Smooth muscle cell (in vitro differentiated cells): ENCODE measurements around the gene GAB2. TPM values are rescaled to one million over a fixed set of nuclear protein-coding genes. Genes with fewer than 3 reads are reported as not detected.

Experiments
- DNase-seq: peaks from one replicate; lab custom pipeline; 2025; ENCODE audit not compliant: unreplicated experiment; lab: John Stamatoyannopoulos, UW
- H2AFZ ChIP-seq: fragments of 200-600 bp; sonication (generic); 2 replicates; pipeline ENCODE4 v1.6.0; 2016; ENCODE audit warnings: antibody characterized with exemption, low read depth, mild to moderate bottlenecking
- H3F3A ChIP-seq: fragments of 200-600 bp; sonication (generic); 2 replicates; pipeline ENCODE4 v1.6.0; 2017; ENCODE audit warnings: antibody characterized with exemption, low read depth
- H3K27ac ChIP-seq: fragments of 200-600 bp; sonication (generic); 2 replicates; pipeline ENCODE4 v1.5.1; 2016; ENCODE audit warnings: low read depth, mild to moderate bottlenecking
- H3K27me3 ChIP-seq: fragments of 200-600 bp; sonication (generic); 2 replicates; pipeline ENCODE4 v1.6.1; 2016; ENCODE audit warnings: low read depth, mild to moderate bottlenecking
- H3K36me3 ChIP-seq: fragments of 200-600 bp; sonication (generic); 2 replicates; pipeline ENCODE4 v1.5.1; 2016; ENCODE audit warnings: low read depth
- H3K4me1 ChIP-seq: fragments of 200-600 bp; sonication (generic); 2 replicates; pipeline ENCODE4 v1.5.1; 2016; ENCODE audit warnings: low read depth
- H3K4me2 ChIP-seq: fragments of 200-600 bp; sonication (generic); 2 replicates; pipeline ENCODE4 v1.6.0; 2016; ENCODE audit warnings: mild to moderate bottlenecking
- H3K4me3 ChIP-seq: fragments of 200-600 bp; sonication (generic); 2 replicates; pipeline ENCODE4 v1.5.1; 2016; ENCODE audit warnings: mild to moderate bottlenecking
- H3K79me2 ChIP-seq: fragments of 200-600 bp; sonication (generic); 2 replicates; pipeline ENCODE4 v1.6.0; 2016; ENCODE audit warnings: low read depth, mild to moderate bottlenecking
- H3K9ac ChIP-seq: fragments of 200-600 bp; sonication (generic); 2 replicates; pipeline ENCODE4 v1.6.0; 2016; ENCODE audit warnings: low read depth
- H3K9me3 ChIP-seq: fragments of 200-600 bp; sonication (generic); replicated peaks from 2 replicates; pipeline ENCODE4 v1.5.1; 2016; ENCODE audit warnings: low read depth
- H4K20me1 ChIP-seq: fragments of 200-600 bp; sonication (generic); 2 replicates; pipeline ENCODE4 v1.6.0; 2016; ENCODE audit warnings: low read depth
- WGBS: methylation state at CpG from one replicate; pipeline ENCODE4 v1.1.7; 2016; ENCODE audit warnings: low lambda C conversion rate; 5-methylcytosine and 5-hydroxymethylcytosine counted together
- polyA plus RNA-seq: library from polyadenylated mRNA; unstranded; fragments of >200 nt; fragmentation: Nextera tagmentation; extraction: Ambion mirVana; gene quantifications from 2 replicates; pipeline ENCODE4 v1.2.1, GENCODE V29; 2016
- total RNA-seq: library from RNA; depleted of rRNA; stranded (reverse); fragments of >200 nt; gene quantifications from 2 replicates; pipeline ENCODE4 v1.2.3, GENCODE V29; 2014
- TF ChIP-seq, protein P1 (sequence below): fragments of 200-600 bp; sonication (generic); IDR thresholded peaks from 2 replicates; pipeline ENCODE4 v1.5.1; 2017; ENCODE audit warnings: borderline replicate concordance, mild to moderate bottlenecking, antibody characterized with exemption; ENCODE audit not compliant: insufficient read depth, poor library complexity, severe bottlenecking

Gene GAB2
- total and polyA plus RNA-seq, 2 experiments from 2014 or later = 4.2 to 9.7 TPM

DNA sequence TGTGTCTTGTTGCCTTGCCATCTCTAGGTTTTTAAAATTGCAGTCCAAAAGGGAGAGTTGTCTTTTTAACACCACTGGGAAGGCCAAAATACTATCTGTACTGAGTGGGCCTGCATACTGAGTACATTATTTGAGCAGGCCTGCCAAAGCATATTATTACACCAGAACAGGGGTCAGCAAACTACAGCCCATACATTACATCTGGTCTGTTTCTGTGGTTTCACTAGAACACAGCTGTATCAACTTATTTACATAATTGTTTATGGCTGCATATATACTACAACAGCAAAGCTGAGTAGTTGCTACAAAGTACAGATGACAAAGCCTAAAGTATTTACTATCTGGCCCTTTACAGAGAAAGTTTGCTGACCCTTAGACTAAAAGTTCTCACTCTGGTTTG lies 154.9 kb downstream of the GAB2 start:
- no peaks in the 10 kb centered on the region for H3K36me3 ChIP-seq
- H3F3A ChIP-seq = peaks cover 4% of the 10 kb centered on the region
- H4K20me1 ChIP-seq = no peaks in the 10 kb centered on the region
- no peak overlapping the region for H3K4me3 ChIP-seq
- TF ChIP-seq, protein P1, sequence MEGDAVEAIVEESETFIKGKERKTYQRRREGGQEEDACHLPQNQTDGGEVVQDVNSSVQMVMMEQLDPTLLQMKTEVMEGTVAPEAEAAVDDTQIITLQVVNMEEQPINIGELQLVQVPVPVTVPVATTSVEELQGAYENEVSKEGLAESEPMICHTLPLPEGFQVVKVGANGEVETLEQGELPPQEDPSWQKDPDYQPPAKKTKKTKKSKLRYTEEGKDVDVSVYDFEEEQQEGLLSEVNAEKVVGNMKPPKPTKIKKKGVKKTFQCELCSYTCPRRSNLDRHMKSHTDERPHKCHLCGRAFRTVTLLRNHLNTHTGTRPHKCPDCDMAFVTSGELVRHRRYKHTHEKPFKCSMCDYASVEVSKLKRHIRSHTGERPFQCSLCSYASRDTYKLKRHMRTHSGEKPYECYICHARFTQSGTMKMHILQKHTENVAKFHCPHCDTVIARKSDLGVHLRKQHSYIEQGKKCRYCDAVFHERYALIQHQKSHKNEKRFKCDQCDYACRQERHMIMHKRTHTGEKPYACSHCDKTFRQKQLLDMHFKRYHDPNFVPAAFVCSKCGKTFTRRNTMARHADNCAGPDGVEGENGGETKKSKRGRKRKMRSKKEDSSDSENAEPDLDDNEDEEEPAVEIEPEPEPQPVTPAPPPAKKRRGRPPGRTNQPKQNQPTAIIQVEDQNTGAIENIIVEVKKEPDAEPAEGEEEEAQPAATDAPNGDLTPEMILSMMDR = no peak
- H3K9me3 ChIP-seq = no peaks in the 10 kb centered on the region
- peaks cover 26% of the 10 kb centered on the region for H3K79me2 ChIP-seq
- peak overlapping the region; percentile 14 for H3K4me2 ChIP-seq
- H3K4me1 ChIP-seq = no peaks in the 10 kb centered on the region
- DNase-seq = no peak
- no peaks in the 10 kb centered on the region for H3K27me3 ChIP-seq
- peak overlapping the region; percentile 33 for H3K27ac ChIP-seq
- H2AFZ ChIP-seq = no peak overlapping the region
- H3K9ac ChIP-seq = no peak overlapping the region

DNA sequence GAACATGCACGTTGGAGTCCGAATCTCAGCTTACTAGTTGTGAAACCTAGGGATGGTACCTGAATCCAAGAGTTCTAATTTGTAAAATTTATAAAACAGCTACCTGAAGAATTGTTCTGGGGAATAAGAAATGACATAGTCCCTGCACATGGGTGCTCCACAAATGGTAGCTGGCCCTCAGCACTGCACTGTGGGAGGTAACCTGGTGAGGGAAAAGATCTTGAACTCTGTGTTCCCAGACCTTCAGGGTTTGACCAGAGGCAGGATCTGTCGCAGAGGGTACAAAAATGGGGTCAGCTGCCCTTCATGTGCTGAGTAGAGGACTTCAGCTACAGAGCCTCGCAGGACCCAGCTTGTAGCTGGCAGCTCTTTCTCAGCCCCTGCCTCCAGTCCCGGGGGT lies 155.4 kb downstream of the GAB2 start:
- H3K27me3 ChIP-seq = no peaks in the 10 kb centered on the region
- peak overlapping the region; percentile 33 for H3K27ac ChIP-seq
- H3K4me1 ChIP-seq = no peaks in the 10 kb centered on the region
- no peaks in the 10 kb centered on the region for H4K20me1 ChIP-seq
- no peaks in the 10 kb centered on the region for H3K36me3 ChIP-seq
- no peaks in the 10 kb centered on the region for H3K9me3 ChIP-seq
- no peak overlapping the region for H3K4me3 ChIP-seq
- H3K79me2 ChIP-seq = peaks cover 26% of the 10 kb centered on the region
- H2AFZ ChIP-seq = no peak overlapping the region
- TF ChIP-seq, protein P1 = no peak
- H3F3A ChIP-seq = peaks cover 4% of the 10 kb centered on the region
- H3K4me2 ChIP-seq = peak overlapping the region; percentile 14
- WGBS = 91% methylated on average over 5 of the region's 5 CpGs
- DNase-seq = no peak
- H3K9ac ChIP-seq = no peak overlapping the region

DNA sequence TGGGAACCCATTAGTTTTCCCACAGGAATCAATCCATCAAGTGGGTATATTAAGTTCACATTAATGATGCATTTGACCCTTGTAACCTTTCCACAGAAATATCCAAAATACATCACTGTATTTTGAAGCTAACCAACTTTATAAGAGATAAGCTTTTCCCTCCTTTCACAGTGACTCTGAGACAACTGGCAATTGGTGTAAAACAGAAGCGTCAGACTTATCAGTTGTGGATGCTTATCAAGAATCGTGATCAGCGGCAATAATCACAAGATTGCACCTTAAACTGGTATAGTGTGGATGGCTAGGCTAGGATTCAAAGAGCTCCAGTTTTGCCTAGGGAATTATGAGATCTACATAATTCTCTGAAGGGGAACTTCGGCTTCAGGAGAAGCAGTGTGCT lies 155.8 kb downstream of the GAB2 start:
- no peak overlapping the region for H3K4me2 ChIP-seq
- no peaks in the 10 kb centered on the region for H4K20me1 ChIP-seq
- no peaks in the 10 kb centered on the region for H3K36me3 ChIP-seq
- H3K79me2 ChIP-seq = peaks cover 26% of the 10 kb centered on the region
- peak overlapping the region; percentile 33 for H3K27ac ChIP-seq
- no peak overlapping the region for H3K9ac ChIP-seq
- H2AFZ ChIP-seq = no peak overlapping the region
- no peaks in the 10 kb centered on the region for H3K4me1 ChIP-seq
- TF ChIP-seq, protein P1 = no peak
- no peak for DNase-seq
- no peaks in the 10 kb centered on the region for H3K27me3 ChIP-seq
- H3F3A ChIP-seq = peaks cover 4% of the 10 kb centered on the region
- WGBS = 72% methylated on average over 4 of the region's 4 CpGs
- H3K9me3 ChIP-seq = no peaks in the 10 kb centered on the region
- H3K4me3 ChIP-seq = no peak overlapping the region

DNA sequence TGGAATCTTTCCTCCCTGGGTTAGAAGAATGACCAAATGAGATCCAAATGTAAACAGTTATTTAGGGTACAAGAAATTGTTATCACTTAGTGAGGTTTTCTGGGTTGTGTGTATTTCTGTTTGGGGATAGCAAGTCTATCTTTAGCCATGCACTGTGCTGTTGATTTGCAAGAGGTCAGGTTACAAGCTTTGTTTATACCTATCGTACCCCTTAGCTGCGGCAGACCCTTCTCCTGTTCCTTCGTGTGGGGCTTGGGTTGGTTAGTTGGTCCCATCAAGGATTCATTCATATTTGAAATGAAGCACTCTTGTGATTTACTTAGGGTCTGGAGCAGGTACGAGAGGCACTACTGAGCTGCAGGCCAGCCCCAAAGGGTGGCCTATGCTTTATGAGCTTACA lies 156.3 kb downstream of the GAB2 start:
- Histone ChIP-seq H3K4me1 (no peaks in the 10 kb centered on the region), H3K4me2 (no peak overlapping the region), H2AFZ (no peak overlapping the region), H3K9ac (no peak overlapping the region), H3K4me3 (no peak overlapping the region), H3K9me3 (no peaks in the 10 kb centered on the region), H3K27me3 (no peaks in the 10 kb centered on the region), H3K27ac (no peak overlapping the region), H3K79me2 (peaks cover 26% of the 10 kb centered on the region), H4K20me1 (no peaks in the 10 kb centered on the region), H3K36me3 (no peaks in the 10 kb centered on the region), H3F3A (peaks cover 7% of the 10 kb centered on the region)
- DNase-seq = no peak
- TF ChIP-seq, protein P1 = no peak
- WGBS = 64% methylated on average over 4 of the region's 4 CpGs
